ENCODE measurements around the gene PPIP5K2.
"Not testable (repeated sequence)": the region's sequence is repeated elsewhere in the genome, so short reads cannot be mapped to it uniquely, and the experiment has no call there.

Gene PPIP5K2

DNA sequence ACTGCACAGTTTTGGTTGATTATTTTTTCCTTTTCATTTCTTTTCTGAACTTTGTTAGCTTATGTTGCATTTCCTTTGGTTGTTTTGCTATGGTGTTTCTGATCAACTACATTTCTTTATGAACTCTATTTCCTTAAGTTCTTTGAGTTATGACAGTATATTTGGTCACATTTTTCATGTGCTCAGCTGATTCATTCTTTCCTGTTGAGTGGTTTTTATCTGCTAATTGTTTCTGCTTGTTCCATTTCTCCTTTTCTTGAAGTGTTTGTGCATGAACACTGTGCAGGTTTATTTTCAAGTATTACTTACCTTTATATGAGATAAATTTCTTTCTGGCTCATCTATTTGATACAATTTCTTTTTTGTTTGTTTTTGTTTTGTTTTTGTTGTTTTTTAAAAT is 87.6 kb downstream of the PPIP5K2 start:
- no peak for DNase-seq (ENCODE audit: low read depth, low spot score)

DNA sequence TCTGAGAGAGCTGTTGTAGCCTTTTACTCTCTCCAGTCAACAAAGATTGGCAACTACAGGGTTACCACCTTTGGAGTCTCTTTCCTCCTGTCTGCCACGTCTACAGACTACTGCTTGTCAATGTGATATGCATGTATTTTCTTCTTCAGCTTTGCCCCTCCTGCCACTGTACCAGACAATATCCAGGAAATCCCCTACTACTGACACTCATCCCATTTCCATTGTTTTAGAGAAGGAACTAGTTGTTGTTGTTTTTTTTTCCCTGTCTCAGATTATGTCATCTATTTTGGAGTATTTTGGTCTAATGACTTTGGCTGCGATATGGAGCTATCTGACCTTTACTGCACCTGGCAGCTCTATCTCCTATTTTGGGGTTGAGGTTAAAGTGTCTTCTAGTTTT is 88.4 kb downstream of the PPIP5K2 start:
- no peak for DNase-seq (ENCODE audit: low read depth, low spot score)

GRCh38 chr5:103209065-103209464 is 89.0 kb downstream of the PPIP5K2 start:
- no peak for DNase-seq (ENCODE audit: low read depth, low spot score)

GRCh38 chr5:103210952-103211351 is 90.9 kb downstream of the PPIP5K2 start:
- DNase-seq (ENCODE audit: low read depth, low spot score), result no peak

DNA sequence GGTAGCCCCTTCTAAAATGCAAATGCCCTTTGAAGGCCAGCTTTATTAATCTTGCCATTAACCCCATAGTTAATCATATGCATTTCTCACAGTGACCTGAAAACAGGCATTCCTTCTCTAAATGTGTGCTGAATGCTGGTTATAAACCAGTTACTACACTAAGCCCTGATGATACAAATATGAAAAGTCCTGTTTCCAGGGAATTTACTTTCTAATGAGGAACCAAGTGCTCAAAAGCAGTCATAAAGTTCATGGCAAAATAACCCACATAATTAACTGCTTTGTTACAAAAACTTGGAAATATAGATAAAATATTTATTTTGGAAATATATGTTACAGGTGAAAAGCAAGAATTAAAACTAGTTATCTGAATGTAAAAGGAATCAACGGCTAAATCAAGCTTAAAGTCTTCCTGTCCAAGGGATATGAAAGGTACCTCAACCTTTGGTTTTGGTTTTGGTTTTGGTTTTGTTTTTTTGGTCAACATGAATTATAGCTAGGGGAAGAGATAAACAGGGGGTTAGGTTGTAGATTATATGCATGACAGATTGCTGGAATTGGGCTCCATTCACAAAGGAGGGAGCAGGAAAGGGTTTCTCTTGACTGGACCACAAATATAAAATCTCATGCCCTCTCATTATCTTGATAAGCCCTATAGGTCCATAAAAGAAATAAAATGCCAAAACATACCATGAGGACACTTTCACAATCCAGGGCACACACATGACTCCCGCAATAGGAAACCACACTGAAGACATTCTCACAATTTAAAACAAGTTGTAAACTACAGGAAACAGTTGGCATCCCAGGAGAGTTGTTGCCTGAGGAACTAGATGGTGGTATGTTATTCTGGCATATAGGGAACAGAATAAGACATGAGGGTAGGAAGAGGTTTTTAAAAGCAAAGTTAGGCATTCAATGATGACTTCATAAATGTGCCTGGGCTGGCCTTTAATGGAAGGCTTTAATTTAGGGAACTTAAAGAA is 91.8 kb downstream of the PPIP5K2 start:
- DNase-seq (ENCODE audit: low read depth, low spot score), result no peak

- DNase-seq (ENCODE audit: low read depth, low spot score), result no peak
Measured at GRCh38 chr5:103216137-103216536, 96.0 kb downstream of the PPIP5K2 start.

DNA sequence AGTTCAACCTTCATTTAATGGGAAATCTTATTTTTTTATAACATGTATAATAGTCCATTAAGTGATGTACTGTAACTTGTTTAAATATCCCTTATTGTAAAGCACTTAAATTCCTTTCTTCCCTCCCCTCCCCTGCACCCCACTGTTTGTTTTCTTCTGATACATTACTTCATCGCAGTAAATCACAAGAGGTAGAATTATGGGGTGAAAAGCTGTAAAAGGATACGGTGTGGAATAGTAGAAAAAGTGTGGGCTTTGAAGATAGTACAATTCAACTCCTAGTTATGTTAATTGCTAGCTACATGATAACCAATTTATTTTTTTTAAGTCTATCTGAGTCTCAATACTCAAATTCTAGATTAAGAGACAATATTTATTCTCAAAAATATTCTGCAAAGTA is 96.6 kb downstream of the PPIP5K2 start:
- DNase-seq (ENCODE audit: low read depth, low spot score), result no peak

DNA sequence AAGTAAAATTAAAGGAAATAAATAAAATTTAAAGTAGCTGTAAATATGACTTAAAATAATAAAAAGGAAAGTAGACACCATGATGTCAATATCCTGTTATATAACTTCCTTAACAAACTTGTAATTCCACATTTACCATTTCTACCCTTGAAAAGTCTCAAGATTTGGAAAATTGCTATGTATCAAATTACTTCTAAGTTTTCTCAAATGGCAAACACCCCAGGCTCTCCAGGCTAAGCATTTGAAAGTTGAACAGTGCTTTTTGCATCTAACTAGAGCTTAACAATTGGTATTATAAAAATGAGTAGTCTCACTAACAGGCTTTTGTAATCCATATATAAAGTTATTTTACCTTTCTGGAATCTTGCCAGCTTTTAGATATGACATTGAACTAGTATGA is 97.0 kb downstream of the PPIP5K2 start:
- DNase-seq (ENCODE audit: low read depth, low spot score), result no peak

DNA sequence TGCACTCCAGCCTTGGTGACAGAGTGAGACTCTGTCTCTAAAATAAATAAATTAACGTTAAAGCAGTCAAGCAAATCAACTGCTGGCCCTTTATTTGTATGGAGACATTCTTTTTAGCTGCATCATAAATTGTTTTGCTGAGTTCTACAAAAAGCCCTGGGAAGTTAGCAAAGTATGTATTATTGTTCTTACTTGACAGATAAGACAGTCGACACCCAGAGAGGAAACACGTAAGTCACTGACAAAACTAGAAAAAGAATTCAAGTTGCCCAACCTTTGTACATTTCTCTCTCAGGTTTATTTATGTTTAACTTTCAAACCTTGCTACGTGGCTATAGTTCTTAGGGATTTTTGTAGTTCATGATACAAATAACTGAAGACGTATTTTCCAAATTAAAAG is 98.1 kb downstream of the PPIP5K2 start:
- no peak for DNase-seq (ENCODE audit: low read depth, low spot score)

DNA sequence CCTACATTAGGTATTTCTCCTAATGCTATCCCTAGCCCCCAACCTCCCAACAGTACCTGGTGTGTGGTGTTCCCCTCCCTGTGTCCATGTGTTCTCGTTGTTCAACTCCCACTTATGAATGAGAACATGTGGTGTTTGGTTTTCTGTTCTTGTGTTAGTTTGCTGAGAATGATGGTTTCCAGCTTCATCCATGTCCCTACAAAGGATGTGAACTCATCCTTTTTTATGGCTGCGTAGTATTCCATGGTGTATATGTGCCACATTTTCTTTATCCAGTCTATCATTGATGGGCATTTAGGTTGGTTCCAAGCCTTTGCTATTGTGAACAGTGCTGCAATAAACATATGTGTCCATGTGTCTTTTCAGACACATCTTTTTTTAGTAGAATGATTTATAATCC is 99.0 kb downstream of the PPIP5K2 start:
- not testable (repeated sequence) for DNase-seq (ENCODE audit: low read depth, low spot score)

DNA sequence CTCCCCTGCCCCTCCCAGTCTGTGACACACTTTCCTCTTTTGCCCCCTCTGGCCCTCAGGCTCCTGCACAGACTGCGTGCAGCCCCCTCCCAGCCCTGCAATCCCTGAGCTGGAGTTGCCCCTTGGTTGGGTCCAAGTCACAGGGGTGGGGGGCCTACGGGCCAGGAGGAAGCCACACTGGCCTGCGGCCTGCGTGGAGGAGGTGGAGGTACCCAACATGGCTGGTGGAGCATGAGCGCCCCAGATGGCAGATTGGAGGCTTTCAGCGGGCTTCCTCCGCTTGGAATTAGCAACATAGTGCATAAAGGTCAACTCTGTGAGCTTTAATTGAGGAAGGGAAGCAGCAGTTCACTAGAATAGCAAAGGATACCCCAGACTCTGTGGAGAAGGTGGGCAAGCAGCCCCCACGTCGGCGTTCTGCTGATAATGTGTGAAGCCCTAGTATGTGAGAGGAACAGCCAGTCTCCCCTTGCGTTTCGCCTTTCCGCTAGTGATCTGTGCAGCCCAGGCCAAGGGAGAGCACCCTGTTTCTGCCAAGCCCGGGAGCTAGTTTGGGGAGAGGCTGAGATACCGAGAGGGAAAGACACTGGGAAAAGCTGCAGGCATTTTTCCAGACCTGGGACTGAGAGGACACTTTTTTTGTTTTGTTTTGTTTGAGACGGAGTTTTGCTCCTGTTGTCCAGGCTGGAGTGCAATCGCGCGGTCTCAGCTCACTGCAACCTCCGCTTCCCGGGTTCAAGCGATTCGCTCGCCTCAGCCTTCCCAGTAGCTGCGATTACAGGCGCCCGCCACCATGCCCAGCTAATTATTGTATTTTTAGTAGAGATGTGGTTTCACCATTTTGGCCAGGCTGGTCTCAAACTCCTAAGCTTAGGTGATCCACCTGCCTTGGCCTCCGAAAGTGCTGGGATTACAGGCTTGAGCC is 103.2 kb downstream of the PPIP5K2 start:
- no peak for DNase-seq (ENCODE audit: low read depth, low spot score)

DNA sequence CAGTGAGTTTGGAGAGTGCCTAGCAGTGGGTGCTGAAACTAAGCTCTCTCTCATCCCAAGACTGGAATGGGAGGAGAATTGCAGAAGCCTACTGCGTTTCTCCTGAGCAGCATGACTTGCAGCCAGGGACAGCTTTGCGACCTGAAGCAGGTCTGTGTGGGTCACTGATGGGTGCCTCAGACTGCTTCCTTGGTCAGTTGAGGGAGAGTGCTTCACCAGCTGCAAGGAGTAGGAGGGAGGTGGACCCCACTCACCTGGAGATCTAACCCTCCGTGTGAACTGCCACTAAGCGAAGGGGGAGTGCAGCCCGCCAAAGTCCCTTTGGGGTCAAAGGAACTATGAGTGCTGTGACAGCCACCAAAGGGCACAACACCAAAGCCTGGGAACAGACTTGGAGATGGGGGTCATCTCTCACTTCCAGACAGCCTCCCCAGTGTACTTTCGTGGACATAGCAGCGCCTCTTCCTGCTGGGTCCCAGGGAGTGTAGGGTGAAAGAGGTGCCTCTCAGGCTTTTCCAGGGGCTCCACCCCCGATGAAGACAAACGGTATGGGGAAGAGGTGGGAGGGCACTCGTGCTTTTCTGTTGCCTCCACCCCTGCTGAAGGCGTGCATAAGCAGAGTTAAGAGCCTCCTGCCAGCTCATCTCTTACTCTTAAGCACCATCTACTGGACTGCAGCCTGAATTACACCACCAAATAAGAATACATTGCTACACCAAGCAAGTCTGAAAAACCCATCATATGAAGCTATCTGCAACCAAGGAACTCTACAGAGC is 104.2 kb downstream of the PPIP5K2 start:
- DNase-seq (ENCODE audit: low read depth, low spot score), result peak; percentile 64

- DNase-seq (ENCODE audit: low read depth, low spot score), result no peak
Measured at GRCh38 chr5:103224894-103225246, 104.8 kb downstream of the PPIP5K2 start.

GRCh38 chr5:103228061-103228460 is 108.0 kb downstream of the PPIP5K2 start:
- DNase-seq (ENCODE audit: low read depth, low spot score), result no peak

DNA sequence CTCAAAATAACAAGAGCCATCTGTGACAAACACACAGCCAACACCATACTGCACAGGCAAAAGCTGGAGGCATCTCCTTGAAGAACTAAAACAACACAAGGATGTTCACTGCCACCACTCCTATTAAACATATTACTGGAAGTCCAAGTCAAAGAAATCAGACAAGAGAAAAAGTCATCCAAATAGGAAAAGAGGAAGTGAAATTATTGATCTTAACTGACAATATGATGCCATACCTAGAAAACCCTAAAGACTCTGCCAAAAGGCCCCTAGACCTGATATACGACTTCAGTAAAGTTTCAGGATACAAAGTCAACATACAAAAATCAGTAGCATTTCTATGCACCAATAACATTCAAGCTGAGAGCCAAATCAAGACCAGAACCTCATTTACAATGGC is 108.5 kb downstream of the PPIP5K2 start:
- DNase-seq (ENCODE audit: low read depth, low spot score), result no peak

- no peak for DNase-seq (ENCODE audit: low read depth, low spot score)
Measured at GRCh38 chr5:103232393-103232999, 112.4 kb downstream of the PPIP5K2 start.

GRCh38 chr5:103234239-103234975 is 114.3 kb downstream of the PPIP5K2 start:
- no peak for DNase-seq (ENCODE audit: low read depth, low spot score)

DNA sequence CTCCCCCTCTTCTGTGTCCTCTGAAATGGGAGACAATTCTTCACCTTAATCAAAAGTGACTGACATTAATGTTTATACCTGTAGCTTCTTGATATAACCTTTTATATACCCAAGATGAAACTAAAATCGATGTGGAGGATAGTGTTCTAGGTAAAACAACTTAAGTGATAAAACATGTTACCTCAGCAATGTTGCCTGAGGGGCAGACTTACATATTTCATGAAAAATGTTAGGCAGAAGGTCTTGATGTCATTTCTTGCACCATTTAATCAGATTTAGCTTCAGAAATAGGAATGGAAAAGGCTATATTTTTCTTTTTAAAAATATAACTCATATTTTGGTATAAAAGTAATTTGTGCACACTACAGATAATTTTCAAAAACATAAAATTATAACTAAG is 115.8 kb downstream of the PPIP5K2 start:
- no peak for DNase-seq (ENCODE audit: low read depth, low spot score)

GRCh38 chr5:103237778-103238177 is 117.7 kb downstream of the PPIP5K2 start:
- no peak for DNase-seq (ENCODE audit: low read depth, low spot score)

DNA sequence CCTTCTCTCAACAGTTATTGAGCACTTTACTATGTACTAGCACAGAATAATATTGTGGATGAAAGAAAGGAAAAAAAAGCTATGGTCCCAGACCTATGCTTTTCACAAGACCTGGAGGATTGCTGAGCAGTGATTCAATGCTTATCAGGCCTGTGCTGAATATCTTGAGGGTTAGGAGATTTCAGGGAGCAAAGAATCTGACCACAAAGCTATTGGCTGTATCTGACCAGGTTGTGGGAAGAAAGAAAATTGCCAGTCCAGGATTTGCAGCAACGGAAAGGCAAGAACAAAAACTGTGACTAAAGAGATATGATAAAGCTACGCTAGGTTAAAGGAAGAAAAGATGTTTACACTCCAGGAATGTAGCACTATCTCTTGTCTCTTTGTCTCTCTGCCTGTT is 123.6 kb downstream of the PPIP5K2 start:
- no peak for DNase-seq (ENCODE audit: low read depth, low spot score)

DNA sequence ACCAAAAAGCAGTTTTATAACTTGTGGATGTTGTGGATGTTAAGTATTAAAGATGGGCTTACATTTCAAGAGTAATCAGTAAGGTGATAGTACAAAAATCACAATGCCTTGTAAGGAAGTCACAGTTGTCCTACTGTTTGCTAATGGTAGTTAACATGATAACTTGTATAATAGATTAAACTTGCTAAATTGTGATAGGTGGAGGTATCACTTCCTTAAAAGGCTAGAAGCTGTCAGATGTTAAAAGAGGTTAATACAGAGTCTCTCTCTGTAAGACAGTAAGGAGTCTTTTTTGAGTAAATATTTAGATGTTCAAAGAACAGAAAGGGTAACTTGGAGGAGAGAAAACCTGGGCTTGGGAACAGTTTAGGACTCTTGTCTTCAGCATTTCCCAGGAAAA is 124.3 kb downstream of the PPIP5K2 start:
- DNase-seq (ENCODE audit: low read depth, low spot score), result no peak
